Articular chondrocyte of knee joint (primary cell): ENCODE data around the gene TEX13A. TPM values are rescaled to one million over a fixed set of nuclear protein-coding genes. Genes with fewer than 3 reads are reported as not detected.

ENCODE experiments used
- total RNA-seq: library from RNA; depleted of rRNA; stranded (reverse); fragments of >200 nt; gene quantifications from 2 replicates; pipeline ENCODE4 v1.2.3, GENCODE V29; 2012

Gene TEX13A
- total RNA-seq, result not detected in 2 replicates

DNA sequence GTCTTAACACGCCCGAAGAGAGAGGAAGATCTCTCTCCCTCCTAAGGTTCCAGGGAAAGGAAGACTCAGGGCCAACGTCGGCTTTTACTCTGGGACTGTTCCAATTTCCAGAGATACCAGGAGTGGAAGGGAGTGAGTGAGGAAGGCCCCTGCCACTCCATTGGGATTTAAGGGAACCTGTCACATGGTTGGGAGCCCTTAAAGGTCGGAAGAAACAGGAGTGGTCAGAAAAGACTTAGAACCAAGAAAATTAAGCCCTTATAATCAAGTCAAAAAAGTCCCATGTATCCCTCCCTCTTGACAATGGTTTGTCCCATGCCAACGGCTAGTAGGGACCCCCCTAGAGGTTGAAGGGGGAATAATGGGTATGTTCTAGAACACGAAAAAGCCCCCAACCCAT is at the start of gene TEX13A:
Gene TEX13A (minus strand): TSS at position 59 of the 400 bp plus-strand sequence. CDS start 297 bp downstream, outside the sequence.

